Measurements from ENCODE around the gene NEK10. TPM values are rescaled to one million over a fixed set of nuclear protein-coding genes. Genes with fewer than 3 reads are reported as not detected.
A peak's percentile ranks its signal among the peaks of the same experiment; 100 is the strongest.

Gene NEK10
- total RNA-seq, 1 experiment from 2014 or later = 1.7 TPM

GRCh38 chr3:27171113-27171512 lies 198.1 kb downstream of the NEK10 start:
- intact Hi-C loops (cut with micrococcal nuclease) = no loop called here
- Histone ChIP-seq H3F3A (ENCODE audit: low read length, unreplicated experiment) (no peaks in the 10 kb centered on the region), H3K4me3 (ENCODE audit: low read length) (no peak overlapping the region), H3K9me3 (ENCODE audit: low read length) (no peaks in the 10 kb centered on the region), H3K4me2 (ENCODE audit: low read length) (no peak overlapping the region), H3K9me2 (replicated peaks; ENCODE audit: low read length) (no peaks in the 10 kb centered on the region), H3K36me3 (ENCODE audit: low read depth, low read length) (no peaks in the 10 kb centered on the region), H3K9ac (ENCODE audit: low read length) (no peak overlapping the region), H3K27ac (ENCODE audit: low read length) (no peak overlapping the region), H4K20me1 (ENCODE audit: low read length) (no peaks in the 10 kb centered on the region), H3K4me1 (ENCODE audit: insufficient read depth, low read length) (no peaks in the 10 kb centered on the region), H3K27me3 (ENCODE audit: low read length) (peaks cover 6% of the 10 kb centered on the region; the same call in 1 of the 2 replicates), H3K79me2 (ENCODE audit: low read length) (no peaks in the 10 kb centered on the region), H2AFZ (ENCODE audit: low read length) (no peak overlapping the region)
- ChIA-PET CTCF (no interaction called here), POLR2A (ENCODE audit: unreplicated experiment) (no interaction called here)
- DNase-seq (no peak), ATAC-seq (no peak)
- TF ChIP-seq EZH2phosphoT487 (IDR thresholded peaks at IDR 0.05; ENCODE audit: borderline replicate concordance, low read length) (no peak), CTCF (conservative IDR thresholded peaks at IDR 0.05; ENCODE audit: low read depth, low read length) (no peak), EZH2 (IDR thresholded peaks at IDR 0.05; ENCODE audit: low read length, unreplicated experiment) (no peak)
- no TSS peak for BruUV-seq (replicated peaks)

- no peak overlapping the region for H3K4me3 ChIP-seq (ENCODE audit: low read length)
- no peak overlapping the region for H3K4me2 ChIP-seq (ENCODE audit: low read length)
- ATAC-seq (no peak), DNase-seq (peak; percentile 46)
- H3K9me2 ChIP-seq (replicated peaks; ENCODE audit: low read length) = no peaks in the 10 kb centered on the region
- no peaks in the 10 kb centered on the region for H4K20me1 ChIP-seq (ENCODE audit: low read length)
- H3K27ac ChIP-seq (ENCODE audit: low read length) = no peak overlapping the region
- no peaks in the 10 kb centered on the region for H3K9me3 ChIP-seq (ENCODE audit: low read length)
- H2AFZ ChIP-seq (ENCODE audit: low read length) = no peak overlapping the region
- H3F3A ChIP-seq (ENCODE audit: low read length, unreplicated experiment) = no peaks in the 10 kb centered on the region
- TF ChIP-seq CTCF (conservative IDR thresholded peaks at IDR 0.05; ENCODE audit: low read depth, low read length) (no peak), EZH2phosphoT487 (IDR thresholded peaks at IDR 0.05; ENCODE audit: borderline replicate concordance, low read length) (no peak), EZH2 (IDR thresholded peaks at IDR 0.05; ENCODE audit: low read length, unreplicated experiment) (no peak)
- CTCF ChIA-PET = no interaction called here
- no peak overlapping the region for H3K9ac ChIP-seq (ENCODE audit: low read length)
- no peaks in the 10 kb centered on the region for H3K36me3 ChIP-seq (ENCODE audit: low read depth, low read length)
- intact Hi-C loops (cut with micrococcal nuclease) = no loop called here
- BruUV-seq (replicated peaks) = no TSS peak
- H3K27me3 ChIP-seq (ENCODE audit: low read length) = no peaks in the 10 kb centered on the region
- H3K79me2 ChIP-seq (ENCODE audit: low read length) = no peaks in the 10 kb centered on the region
- no peaks in the 10 kb centered on the region for H3K4me1 ChIP-seq (ENCODE audit: insufficient read depth, low read length)
- POLR2A ChIA-PET (ENCODE audit: unreplicated experiment) = no interaction called here
Observed at GRCh38 chr3:27166888-27167287, 202.3 kb downstream of the NEK10 start.

- Histone ChIP-seq H3K27ac (ENCODE audit: low read length) (no peak overlapping the region), H3K79me2 (ENCODE audit: low read length) (no peaks in the 10 kb centered on the region), H3K27me3 (ENCODE audit: low read length) (no peaks in the 10 kb centered on the region), H3K9me3 (ENCODE audit: low read length) (no peaks in the 10 kb centered on the region), H3K9me2 (replicated peaks; ENCODE audit: low read length) (no peaks in the 10 kb centered on the region), H3F3A (ENCODE audit: low read length, unreplicated experiment) (no peaks in the 10 kb centered on the region), H3K9ac (ENCODE audit: low read length) (no peak overlapping the region), H4K20me1 (ENCODE audit: low read length) (no peaks in the 10 kb centered on the region), H3K4me3 (ENCODE audit: low read length) (no peak overlapping the region), H3K4me2 (ENCODE audit: low read length) (no peak overlapping the region), H2AFZ (ENCODE audit: low read length) (no peak overlapping the region), H3K4me1 (ENCODE audit: insufficient read depth, low read length) (no peaks in the 10 kb centered on the region), H3K36me3 (ENCODE audit: low read depth, low read length) (no peaks in the 10 kb centered on the region)
- BruUV-seq (replicated peaks) = no TSS peak
- no peak for DNase-seq
- ATAC-seq = no peak
- POLR2A ChIA-PET (ENCODE audit: unreplicated experiment) = no interaction called here
- CTCF ChIA-PET = no interaction called here
- intact Hi-C loops (cut with micrococcal nuclease) = no loop called here
- TF ChIP-seq EZH2 (IDR thresholded peaks at IDR 0.05; ENCODE audit: low read length, unreplicated experiment) (no peak), EZH2phosphoT487 (IDR thresholded peaks at IDR 0.05; ENCODE audit: borderline replicate concordance, low read length) (no peak), CTCF (conservative IDR thresholded peaks at IDR 0.05; ENCODE audit: low read depth, low read length) (no peak)
Observed at GRCh38 chr3:27165321-27165721, 203.9 kb downstream of the NEK10 start.

All from PC-3 (cell line).